Ovary (tissue), 3 donors: ENCODE data around the gene COBL.

Experiments used
- EP300 ChIP-seq: sonication (generic); formaldehyde crosslinking; IDR thresholded peaks from one replicate; pipeline ENCODE4 v1.6.1; 2017; ENCODE audit warnings: antibody characterized with exemption
- POLR2A ChIP-seq: fragments of 450-650 bp; IDR thresholded peaks from one replicate; pipeline ENCODE4 v1.6.1; 2017; ENCODE audit warnings: antibody characterized with exemption, mild to moderate bottlenecking, moderate library complexity
- TF ChIP-seq, protein P1 (sequence below), 3 donors: fragments of 450-650 bp in 2 of 3; fragments of 200-600 bp in 1 of 3; IDR thresholded peaks; one replicate each; pipeline versions ENCODE4 v1.5.1 to v1.8.0; 2016 to 2022; ENCODE audit warnings: antibody characterized with exemption in 3 of 3, mild to moderate bottlenecking in 1 of 3
- donor health status: DM: no; HTN: no; CAD: no.

- TF ChIP-seq, protein P1, sequence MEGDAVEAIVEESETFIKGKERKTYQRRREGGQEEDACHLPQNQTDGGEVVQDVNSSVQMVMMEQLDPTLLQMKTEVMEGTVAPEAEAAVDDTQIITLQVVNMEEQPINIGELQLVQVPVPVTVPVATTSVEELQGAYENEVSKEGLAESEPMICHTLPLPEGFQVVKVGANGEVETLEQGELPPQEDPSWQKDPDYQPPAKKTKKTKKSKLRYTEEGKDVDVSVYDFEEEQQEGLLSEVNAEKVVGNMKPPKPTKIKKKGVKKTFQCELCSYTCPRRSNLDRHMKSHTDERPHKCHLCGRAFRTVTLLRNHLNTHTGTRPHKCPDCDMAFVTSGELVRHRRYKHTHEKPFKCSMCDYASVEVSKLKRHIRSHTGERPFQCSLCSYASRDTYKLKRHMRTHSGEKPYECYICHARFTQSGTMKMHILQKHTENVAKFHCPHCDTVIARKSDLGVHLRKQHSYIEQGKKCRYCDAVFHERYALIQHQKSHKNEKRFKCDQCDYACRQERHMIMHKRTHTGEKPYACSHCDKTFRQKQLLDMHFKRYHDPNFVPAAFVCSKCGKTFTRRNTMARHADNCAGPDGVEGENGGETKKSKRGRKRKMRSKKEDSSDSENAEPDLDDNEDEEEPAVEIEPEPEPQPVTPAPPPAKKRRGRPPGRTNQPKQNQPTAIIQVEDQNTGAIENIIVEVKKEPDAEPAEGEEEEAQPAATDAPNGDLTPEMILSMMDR (IDR thresholded peaks at IDR 0.05) = no peak
- TF ChIP-seq POLR2A = no peak
- no peak for TF ChIP-seq EP300
These were observed 187.8 kb downstream of the COBL start for GRCh38 chr7:51128545-51129435.
